ENCODE results near the gene MPDZ.
"Not testable (repeated sequence)": the region's sequence is repeated elsewhere in the genome, so short reads cannot be mapped to it uniquely, and the experiment has no call there.

Gene MPDZ

GRCh38 chr9:13267743-13268142 lies 11.7 kb downstream of the MPDZ start:
- DNase-seq: no peak

DNA sequence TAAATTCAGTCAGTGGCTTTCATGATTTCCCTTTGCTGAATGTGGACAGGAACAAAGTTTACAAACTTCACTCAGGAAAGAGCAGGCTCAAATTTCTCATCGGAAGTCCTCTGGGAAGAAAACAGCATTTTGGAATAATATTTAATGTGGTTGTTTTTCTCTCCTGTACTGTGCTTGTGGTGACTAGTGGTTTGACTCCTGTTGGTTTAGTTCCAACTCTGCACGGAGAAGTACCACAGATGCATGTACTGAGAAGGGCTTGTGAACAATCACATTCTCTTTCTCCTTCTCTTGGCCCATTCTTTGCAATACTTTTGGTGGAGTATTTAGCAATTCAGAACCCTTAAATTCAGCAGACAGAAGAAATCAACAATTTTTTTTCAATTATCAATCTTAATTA lies 13.3 kb downstream of the MPDZ start:
- no peak for DNase-seq

- DNase-seq: no peak
These were observed 14.7 kb downstream of the MPDZ start for GRCh38 chr9:13264788-13265187.

DNA sequence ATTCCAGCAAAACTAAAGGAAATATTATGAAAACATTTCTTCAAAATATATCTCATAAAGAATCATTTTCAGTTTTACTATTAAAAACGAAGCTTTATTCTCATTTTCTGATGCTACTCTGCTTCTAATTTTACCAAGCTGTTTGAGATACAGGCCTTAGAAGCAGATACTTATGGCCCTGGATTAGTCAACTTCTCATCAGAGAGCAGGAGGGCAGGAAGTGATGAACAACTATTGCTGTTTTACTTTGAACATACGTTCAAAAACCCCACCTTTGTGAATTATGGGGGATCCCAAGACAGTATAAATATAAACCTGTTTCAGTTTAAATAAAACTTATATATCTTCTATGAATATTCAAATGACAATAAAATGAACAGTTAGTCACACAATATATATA lies 16.0 kb downstream of the MPDZ start:
- no peak for DNase-seq

- DNase-seq: no peak
These were observed 26.6 kb downstream of the MPDZ start for GRCh38 chr9:13252852-13253251.

- no peak for DNase-seq
These were observed 35.3 kb downstream of the MPDZ start for GRCh38 chr9:13244181-13244580.

GRCh38 chr9:13241283-13241682 lies 38.2 kb downstream of the MPDZ start:
- no peak for DNase-seq

DNA sequence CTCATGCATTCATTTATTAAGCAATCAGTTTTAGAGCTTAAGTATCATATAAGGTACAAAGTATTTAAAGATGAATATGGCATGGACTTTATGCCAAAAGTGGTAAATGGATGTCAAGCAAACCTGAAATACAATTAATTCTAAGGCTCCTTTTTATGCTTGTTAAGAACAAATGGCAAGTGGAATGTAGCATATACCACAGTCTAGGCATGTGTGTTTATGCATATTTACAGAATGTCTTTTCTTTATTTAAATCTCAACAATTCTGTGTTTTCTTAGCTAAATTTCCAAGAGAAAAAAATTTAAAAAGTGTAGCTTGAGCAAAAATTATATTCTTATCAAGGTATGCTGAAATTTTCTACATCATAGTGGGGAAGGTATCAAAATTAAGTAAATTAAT lies 39.8 kb downstream of the MPDZ start:
- DNase-seq: no peak

DNA sequence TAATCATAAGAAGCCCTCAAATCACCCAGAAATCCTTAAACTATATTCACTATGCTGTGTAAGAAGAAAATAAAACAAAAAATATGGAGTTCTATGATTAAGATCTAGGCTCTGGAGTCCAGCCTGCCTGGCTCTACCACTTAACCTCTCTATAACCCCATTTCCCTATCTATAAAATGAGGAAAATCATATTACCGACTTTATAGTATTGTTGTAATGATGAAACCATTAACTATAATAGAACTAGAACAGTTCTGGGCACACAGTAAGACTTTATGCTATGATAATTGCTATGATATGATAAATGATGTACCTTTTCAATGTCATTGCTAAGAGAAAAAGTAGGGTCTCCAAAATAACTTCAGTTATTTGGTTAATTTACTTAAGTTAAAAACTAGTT lies 40.3 kb downstream of the MPDZ start:
- no peak for DNase-seq

DNA sequence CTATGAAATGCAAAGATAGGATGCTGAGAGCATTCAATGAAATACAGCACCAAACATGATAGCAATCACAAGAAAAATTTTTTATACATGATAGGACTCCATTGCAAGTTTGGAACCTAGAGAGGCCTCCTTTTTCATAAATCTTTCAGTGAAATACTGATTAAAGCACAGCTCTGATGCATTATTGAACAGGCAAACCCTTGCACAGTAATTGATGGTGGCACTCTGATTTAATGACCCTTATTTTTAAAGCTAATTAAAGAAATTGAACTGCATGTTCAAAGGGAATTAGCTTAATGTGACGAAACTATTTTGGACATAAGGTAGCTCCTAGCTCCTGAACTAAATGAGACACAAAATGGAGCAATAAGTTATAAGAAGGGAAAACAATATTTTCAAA lies 44.6 kb downstream of the MPDZ start:
- DNase-seq: no peak

DNA sequence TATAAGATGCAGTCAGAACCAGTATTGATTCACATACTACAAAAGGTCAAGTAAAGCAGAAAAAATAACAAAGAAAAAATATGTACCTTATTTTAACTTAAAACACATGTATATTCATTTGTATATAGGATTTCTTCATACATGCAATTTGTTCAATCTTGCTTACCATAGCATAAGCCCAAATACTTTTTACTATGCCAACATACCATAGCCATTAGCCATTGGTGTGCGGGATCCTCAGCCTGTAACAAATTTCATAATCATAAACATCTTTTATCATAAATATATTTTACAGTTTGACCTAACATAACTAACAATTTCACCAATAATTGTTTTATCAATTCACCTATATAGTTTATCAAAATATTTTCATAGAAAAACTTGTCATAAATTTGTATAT lies 51.1 kb downstream of the MPDZ start:
- no peak for DNase-seq

DNA sequence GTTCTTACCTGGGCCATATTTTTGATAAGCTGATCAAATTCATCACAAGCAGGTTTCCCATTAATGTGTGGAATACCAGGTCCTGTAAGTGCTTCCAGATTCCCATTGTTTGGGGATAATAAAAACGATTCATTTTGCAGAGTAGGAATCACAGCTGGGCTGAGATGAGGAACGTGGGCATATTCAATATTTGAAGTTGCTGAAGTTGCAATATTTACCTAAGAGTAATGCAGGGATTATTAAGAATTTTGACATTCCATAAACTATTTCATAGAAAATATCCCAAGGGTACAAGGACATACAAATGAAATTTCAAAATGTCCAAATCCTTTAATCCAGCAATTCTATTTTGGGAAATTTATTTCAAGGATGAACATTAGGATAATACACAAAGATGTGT lies 55.1 kb downstream of the MPDZ start:
- DNase-seq: no peak

DNA sequence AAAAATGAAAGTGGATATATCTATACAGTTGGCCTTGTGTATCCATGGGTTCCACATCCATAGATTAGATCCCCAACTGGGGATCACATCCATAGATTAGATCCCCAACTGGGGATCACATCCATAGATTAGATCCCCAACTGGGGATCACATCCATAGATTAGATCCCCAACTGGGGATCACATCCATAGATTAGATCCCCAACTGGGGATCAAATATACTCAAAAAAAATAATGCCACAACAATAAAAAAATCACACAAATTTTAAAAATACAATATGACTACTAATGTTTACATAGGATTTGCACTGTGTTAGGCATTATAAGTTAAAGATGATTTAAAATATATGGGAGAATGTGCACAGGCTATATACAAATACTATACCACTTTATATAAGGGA lies 56.8 kb downstream of the MPDZ start:
- DNase-seq: not testable (repeated sequence)

DNA sequence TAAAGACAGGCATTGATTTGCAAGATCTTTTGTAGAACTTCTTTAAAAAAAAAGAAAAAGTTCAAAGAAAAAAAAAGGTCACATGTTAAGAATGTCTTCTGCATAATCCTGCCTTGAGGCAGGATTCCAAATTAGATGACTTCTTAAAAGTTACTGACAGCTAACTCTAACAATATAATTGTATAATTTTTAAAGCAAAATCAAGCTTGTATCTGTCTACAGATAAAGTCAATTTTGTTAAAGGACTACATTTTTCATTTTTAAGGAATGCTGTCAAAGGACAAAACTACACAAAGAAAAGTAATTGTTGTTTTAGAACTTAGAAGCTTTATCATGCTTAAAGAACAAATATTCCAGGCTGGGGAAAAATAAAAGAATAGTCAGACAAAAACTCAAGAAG lies 57.8 kb downstream of the MPDZ start:
- DNase-seq: no peak

DNA sequence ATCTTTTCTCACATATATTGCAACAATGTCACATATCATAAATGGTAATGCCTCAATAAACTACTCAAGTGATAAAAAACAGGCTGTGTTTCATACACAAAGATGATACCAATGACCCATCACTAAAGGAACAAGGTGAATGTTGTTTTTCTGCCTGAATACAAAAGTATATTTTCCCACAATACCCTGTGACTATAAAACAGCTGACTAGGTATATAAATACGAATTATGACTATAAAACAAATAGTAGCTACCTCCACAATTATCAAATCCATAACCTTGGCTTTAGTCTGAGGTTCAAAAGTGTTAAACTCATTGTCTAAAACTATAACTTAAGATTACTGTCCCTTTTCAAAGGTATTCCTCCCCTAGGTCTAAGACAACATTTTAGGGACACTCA lies 58.7 kb downstream of the MPDZ start:
- no peak for DNase-seq

GRCh38 chr9:13215791-13216554 lies 63.5 kb downstream of the MPDZ start:
- DNase-seq: no peak

DNA sequence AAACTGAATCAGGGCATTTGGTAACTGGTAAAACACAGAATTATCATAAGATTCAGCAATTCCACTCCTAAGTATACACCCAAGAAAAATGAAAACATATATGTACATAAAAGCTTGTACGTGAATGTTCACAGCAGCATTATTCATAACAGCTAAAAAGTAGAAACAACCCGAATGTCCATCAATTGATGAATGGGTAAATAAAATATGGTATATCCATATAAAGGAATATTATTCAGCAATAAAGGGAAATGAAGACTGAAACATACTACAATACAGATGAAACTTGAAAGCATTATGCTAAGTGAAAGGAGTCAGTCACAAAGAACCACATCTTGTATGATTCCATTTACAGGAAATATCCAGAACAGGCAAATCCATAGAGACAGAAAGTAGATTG lies 65.5 kb downstream of the MPDZ start:
- no peak for DNase-seq

DNA sequence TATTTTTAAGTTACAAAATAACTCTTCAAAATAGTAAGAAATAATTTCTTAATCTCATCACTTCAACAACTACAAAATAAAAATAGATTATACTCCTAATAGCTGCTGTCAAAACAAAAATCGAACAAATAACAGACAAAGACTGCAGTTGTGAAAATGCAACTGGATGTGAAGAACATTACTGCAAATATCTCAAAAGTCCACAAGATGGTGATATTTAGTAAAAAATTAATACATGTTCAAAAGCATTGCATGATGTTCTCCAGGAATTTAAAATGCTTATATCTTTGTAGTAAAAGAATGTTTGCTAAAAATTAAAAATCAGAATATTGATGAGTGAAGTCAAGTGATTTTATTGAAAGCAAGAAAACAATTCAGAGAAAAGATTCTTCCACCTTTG lies 66.2 kb downstream of the MPDZ start:
- no peak for DNase-seq

- DNase-seq: no peak
These were observed 69.2 kb downstream of the MPDZ start for GRCh38 chr9:13210306-13210705.

DNA sequence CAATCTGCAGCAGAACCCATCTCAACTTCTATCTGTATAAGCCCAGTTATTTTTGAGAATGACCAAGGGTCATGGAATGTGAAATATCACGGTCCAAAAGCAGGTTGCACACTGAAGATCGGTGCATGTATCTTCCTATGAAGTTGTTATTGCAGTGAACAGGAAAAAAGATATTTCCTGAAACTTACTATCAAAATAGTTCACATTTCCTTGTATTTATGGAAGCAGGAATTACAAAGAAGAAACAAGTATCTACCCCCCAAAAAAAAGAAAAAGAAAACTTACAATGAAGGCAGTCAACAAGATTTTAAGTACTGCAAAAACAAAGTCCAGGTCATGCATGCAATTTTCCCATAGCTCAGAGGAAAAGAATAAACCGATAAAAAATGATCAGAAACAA lies 70.0 kb downstream of the MPDZ start:
- no peak for DNase-seq

GRCh38 chr9:13205824-13206223 lies 73.7 kb downstream of the MPDZ start:
- DNase-seq: no peak

GRCh38 chr9:13190040-13190439 lies 89.5 kb downstream of the MPDZ start:
- DNase-seq: no peak

- DNase-seq: no peak
These were observed 90.1 kb downstream of the MPDZ start for GRCh38 chr9:13189362-13189761.

- DNase-seq: no peak
These were observed 92.7 kb downstream of the MPDZ start for GRCh38 chr9:13186774-13187173.

GRCh38 chr9:13186091-13186490 lies 93.4 kb downstream of the MPDZ start:
- DNase-seq: no peak

DNA sequence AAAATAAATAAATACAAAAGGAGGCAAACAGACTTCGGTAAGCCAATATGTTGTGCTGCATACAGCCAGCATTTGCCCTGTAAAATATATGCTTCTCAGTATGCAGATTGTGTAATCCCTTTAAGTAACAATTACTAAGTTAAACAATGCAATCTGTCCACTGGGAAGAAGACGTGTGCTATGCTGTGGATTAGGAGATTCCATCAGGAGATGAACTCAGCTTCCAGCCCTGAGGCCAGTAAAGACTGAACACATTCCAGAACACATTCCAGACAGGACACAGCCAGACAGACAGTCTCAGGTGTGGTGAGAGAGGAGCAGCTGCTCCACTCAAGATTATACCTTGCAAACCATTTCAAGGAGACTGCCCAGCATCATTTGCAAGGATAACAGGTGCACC lies 97.8 kb downstream of the MPDZ start:
- no peak for DNase-seq
